HFFc6 (cell line): ENCODE measurements around the gene MARCHF10. TPM values are rescaled to one million over a fixed set of nuclear protein-coding genes. Genes with fewer than 3 reads are reported as not detected.

Experiments
- DNase-seq: peaks from one replicate; pipeline ENCODE4 v3.0.0-alpha.2; 2018
- H3K27ac Mint-ChIP-seq: 2 replicates; pipeline ENCODE4 v1.8.0; 2020; ENCODE audit warnings: mild to moderate bottlenecking, mixed read lengths
- H3K27me3 Mint-ChIP-seq: 2 replicates; pipeline ENCODE4 v1.8.0; 2021; ENCODE audit warnings: mild to moderate bottlenecking, moderate library complexity, mixed read lengths; ENCODE audit not compliant: insufficient read depth
- H3K36me3 Mint-ChIP-seq: 2 replicates; pipeline ENCODE4 v1.8.0; 2021; ENCODE audit warnings: low read depth, mixed read lengths
- H3K4me1 Mint-ChIP-seq: 2 replicates; pipeline ENCODE4 v1.8.0; 2020; ENCODE audit warnings: low read depth, mixed read lengths
- H3K4me3 Mint-ChIP-seq: 2 replicates; pipeline ENCODE4 v1.8.0; 2020; ENCODE audit warnings: mild to moderate bottlenecking, moderate library complexity, mixed read lengths
- H3K9me3 Mint-ChIP-seq: 2 replicates; pipeline ENCODE4 v1.8.0; 2020; ENCODE audit warnings: mild to moderate bottlenecking, mixed read lengths
- total RNA-seq, 6 experiments: library from RNA; stranded (reverse); fragmentation: NEBNext Ultra II Directional; extraction: Animal tissue kit (Norgen Biotek cat#: 25700); gene quantifications; 2 replicates in 1 of 6; 3 replicates in 5 of 6; pipeline ENCODE4 v1.2.3, GENCODE V29; 2021
- TF ChIP-seq, protein P1 (sequence below): fragments of 200-600 bp; sonication (generic); IDR thresholded peaks from 2 replicates; pipeline ENCODE4 v1.5.0; 2021; ENCODE audit warnings: antibody characterized with exemption, mild to moderate bottlenecking

Gene MARCHF10
- total RNA-seq, 6 experiments from 2014 or later, result 0.46 to 1.5 (median 0.89) TPM

DNA sequence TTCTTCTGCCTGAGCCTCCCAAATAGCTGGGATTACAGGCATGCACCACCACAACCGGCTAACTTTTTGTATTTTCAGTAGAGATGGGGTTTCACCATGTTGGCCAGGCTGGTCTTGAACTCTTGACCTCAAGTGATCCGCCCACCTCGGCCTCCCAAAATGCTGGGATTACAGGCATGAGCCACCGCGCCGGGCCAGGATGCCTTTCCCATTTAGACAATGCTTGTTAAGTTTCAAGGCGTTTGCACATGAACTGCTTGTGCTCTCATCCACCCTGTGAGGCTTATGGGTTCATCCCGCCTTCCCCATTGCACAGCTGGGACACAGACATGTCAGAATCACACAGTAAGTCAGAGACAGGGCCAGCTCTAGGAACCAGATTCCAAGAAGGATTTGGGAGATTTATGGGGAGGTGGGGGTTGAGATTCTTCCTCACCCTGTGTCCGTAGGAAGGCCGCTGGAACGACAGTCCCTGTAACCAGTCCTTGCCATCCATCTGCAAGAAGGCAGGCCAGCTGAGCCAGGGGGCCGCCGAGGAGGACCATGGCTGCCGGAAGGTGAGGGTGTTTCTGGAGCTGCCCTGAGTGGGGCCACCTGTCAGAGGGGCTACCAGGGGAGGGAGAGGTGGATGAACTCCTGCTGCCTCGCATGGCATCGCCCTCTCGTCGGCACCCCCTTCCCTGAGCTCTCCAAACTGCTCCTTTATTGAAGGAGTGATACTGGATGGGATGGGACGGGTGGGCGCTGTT, 134.3 kb downstream of the MARCHF10 start:
- Mint-ChIP-seq H3K9me3 (no peaks in the 10 kb centered on the region), H3K36me3 (peaks cover 20% of the 10 kb centered on the region), H3K4me3 (no peak overlapping the region), H3K4me1 (peaks cover 12% of the 10 kb centered on the region), H3K27me3 (peaks cover 5% of the 10 kb centered on the region), H3K27ac (no peak overlapping the region)
- no peak for DNase-seq
- TF ChIP-seq, protein P1, sequence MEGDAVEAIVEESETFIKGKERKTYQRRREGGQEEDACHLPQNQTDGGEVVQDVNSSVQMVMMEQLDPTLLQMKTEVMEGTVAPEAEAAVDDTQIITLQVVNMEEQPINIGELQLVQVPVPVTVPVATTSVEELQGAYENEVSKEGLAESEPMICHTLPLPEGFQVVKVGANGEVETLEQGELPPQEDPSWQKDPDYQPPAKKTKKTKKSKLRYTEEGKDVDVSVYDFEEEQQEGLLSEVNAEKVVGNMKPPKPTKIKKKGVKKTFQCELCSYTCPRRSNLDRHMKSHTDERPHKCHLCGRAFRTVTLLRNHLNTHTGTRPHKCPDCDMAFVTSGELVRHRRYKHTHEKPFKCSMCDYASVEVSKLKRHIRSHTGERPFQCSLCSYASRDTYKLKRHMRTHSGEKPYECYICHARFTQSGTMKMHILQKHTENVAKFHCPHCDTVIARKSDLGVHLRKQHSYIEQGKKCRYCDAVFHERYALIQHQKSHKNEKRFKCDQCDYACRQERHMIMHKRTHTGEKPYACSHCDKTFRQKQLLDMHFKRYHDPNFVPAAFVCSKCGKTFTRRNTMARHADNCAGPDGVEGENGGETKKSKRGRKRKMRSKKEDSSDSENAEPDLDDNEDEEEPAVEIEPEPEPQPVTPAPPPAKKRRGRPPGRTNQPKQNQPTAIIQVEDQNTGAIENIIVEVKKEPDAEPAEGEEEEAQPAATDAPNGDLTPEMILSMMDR, result no peak

DNA sequence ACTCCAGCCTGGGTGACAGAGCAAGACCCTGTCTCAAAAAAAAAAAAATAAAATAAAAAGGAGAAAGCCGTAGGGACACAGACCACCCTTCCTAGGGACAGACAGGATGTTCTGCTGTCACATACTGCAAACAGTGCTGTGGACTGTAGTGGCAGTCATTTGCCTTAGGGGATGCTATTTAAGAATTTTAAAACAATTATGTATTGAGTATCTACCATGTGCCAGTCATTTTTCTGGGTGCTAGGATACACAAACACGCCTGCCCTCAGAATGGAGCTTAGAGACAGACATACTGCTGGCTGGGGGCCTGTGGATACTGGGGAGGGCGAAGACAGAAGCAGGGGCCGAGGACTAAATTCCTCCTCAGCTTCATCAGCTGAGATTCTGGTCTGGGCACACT, 135.2 kb downstream of the MARCHF10 start:
- H3K4me1 Mint-ChIP-seq, result peaks cover 19% of the 10 kb centered on the region
- TF ChIP-seq, protein P1, result no peak
- no peak overlapping the region for H3K4me3 Mint-ChIP-seq
- peaks cover 23% of the 10 kb centered on the region for H3K36me3 Mint-ChIP-seq
- no peaks in the 10 kb centered on the region for H3K9me3 Mint-ChIP-seq
- H3K27me3 Mint-ChIP-seq, result peaks cover 5% of the 10 kb centered on the region
- no peak for DNase-seq
- no peak overlapping the region for H3K27ac Mint-ChIP-seq

DNA sequence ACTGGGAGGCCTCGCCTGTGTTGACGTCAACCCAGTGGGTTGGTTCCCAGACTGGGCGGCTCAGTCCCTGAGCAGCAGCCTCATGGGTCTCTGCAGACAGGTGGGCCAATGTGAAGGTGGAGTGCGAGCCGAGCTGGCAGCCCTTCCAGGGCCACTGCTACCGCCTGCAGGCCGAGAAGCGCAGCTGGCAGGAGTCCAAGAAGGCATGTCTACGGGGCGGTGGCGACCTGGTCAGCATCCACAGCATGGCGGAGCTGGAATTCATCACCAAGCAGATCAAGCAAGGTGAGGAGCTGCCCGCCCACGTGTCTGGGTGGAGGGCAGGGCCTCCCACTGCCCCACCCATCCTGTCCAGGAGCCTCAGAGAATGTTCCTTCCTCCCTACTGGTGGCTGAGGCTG, 136.6 kb downstream of the MARCHF10 start:
- Mint-ChIP-seq H3K36me3 (peaks cover 23% of the 10 kb centered on the region), H3K4me1 (peaks cover 25% of the 10 kb centered on the region), H3K9me3 (no peaks in the 10 kb centered on the region), H3K27me3 (no peaks in the 10 kb centered on the region; the same call in 1 of the 2 replicates), H3K27ac (peak overlapping the region; percentile 13; the same call in 1 of the 2 replicates), H3K4me3 (no peak overlapping the region)
- TF ChIP-seq, protein P1, result no peak
- no peak for DNase-seq

DNA sequence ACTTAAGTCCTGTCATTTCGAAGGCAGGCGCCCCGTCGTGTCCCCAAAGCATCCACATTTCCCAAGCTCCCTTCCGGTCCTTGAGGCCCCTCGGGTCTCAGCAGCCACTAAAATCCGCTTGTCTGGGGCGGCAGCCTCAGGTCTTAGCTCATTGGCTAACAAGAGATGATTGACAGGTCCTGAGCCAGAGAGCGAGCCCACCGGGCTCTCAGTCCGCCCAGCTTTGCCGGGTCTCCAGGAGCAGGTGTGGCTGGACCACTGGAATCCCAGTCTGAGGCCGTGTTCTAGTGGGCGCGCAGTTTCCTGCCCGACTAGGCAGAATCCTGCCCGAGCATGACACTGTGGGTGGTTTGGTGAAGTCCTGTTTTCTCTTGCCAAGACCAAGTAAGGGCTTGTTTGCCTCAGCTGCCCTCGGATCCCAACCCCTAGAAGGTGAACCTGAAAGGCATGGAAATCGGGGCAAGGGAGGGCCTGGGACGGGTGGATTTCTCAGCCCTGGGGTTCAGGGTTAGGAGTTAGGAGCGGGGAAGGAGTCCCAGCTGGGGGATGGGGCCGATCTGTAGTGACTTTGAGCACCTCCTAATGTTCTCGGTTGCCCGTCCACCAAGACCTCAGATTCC, 137.8 kb downstream of the MARCHF10 start:
- peaks cover 25% of the 10 kb centered on the region for H3K4me1 Mint-ChIP-seq
- no peaks in the 10 kb centered on the region for H3K9me3 Mint-ChIP-seq
- H3K27ac Mint-ChIP-seq, result no peak overlapping the region
- peaks cover 21% of the 10 kb centered on the region for H3K36me3 Mint-ChIP-seq
- no peak for DNase-seq
- TF ChIP-seq, protein P1, result no peak
- H3K27me3 Mint-ChIP-seq, result no peaks in the 10 kb centered on the region; the same call in 1 of the 2 replicates
- no peak overlapping the region for H3K4me3 Mint-ChIP-seq

DNA sequence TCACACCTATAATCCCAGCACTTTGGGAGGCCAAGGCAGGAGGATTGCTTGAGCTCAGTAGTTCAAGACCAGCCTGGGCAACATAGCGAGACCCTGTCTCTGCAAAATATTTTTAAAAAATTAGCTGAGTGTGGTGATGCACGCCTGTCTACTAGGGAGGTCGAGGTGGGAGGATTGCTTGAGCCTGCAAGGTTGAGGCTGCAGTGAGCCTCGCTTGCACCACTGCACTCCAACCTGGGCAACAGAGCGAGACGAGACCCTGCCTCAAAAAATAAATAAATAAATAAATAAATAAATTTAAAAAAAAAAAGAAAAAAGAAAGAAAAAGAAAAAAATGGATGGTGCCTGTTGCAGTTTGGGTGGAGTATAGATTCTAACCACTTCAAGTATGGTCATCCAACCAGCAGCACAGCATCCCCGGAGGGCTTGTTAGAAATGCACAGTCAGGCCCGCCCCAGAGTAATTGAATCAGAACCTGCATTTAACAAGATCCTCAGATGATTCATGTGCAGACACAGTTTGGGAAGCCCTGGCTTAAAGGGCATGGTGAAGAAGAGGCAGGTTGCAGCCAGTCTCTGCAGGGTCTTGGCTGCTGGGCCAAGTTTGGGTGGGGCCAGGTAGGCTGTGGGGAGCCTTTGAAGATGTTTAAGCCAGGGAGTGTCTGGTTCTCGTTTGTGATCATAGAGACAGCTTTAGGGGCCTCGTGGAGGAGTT, 139.9 kb downstream of the MARCHF10 start:
- Mint-ChIP-seq H3K4me3 (no peak overlapping the region), H3K4me1 (peaks cover 30% of the 10 kb centered on the region), H3K36me3 (peaks cover 26% of the 10 kb centered on the region), H3K27me3 (no peaks in the 10 kb centered on the region; the same call in 1 of the 2 replicates), H3K27ac (peak overlapping the region; percentile 77), H3K9me3 (no peaks in the 10 kb centered on the region)
- TF ChIP-seq, protein P1, result no peak
- peak; percentile 52 for DNase-seq
